Progenitor cell of endocrine pancreas (in vitro differentiated cells): Measurements from ENCODE around the gene MRPL19. TPM values are rescaled to one million over a fixed set of nuclear protein-coding genes. Genes with fewer than 3 reads are reported as not detected.

ENCODE experiments used
- DNase-seq: peaks from one replicate; pipeline ENCODE4 v3.0.0; 2021; ENCODE audit warnings: low spot score; ENCODE audit not compliant: unreplicated experiment
- H3K27ac Mint-ChIP-seq: 2 replicates; pipeline ENCODE4 v1.8.0; 2021; ENCODE audit warnings: mild to moderate bottlenecking, moderate library complexity, mixed read lengths
- H3K27me3 Mint-ChIP-seq: 2 replicates; pipeline ENCODE4 v1.8.0; 2021; ENCODE audit warnings: mixed read lengths
- H3K36me3 Mint-ChIP-seq: 2 replicates; pipeline ENCODE4 v1.8.0; 2022; ENCODE audit warnings: mixed read lengths; ENCODE audit not compliant: insufficient read depth
- H3K4me1 Mint-ChIP-seq: 2 replicates; pipeline ENCODE4 v1.8.0; 2021; ENCODE audit warnings: low read depth, mixed read lengths
- H3K4me3 Mint-ChIP-seq: 2 replicates; pipeline ENCODE4 v1.8.0; 2021; ENCODE audit warnings: low read depth, mild to moderate bottlenecking, moderate library complexity, mixed read lengths
- H3K9me3 Mint-ChIP-seq: 2 replicates; pipeline ENCODE4 v1.8.0; 2021; ENCODE audit warnings: low read depth, mixed read lengths
- CTCF ChIP-seq: fragments of 200-600 bp; sonication (generic); IDR thresholded peaks from one replicate; pipeline ENCODE4 v1.5.0; 2021; ENCODE audit warnings: antibody characterized with exemption, mild to moderate bottlenecking; ENCODE audit not compliant: unreplicated experiment
- total RNA-seq: library from RNA; stranded (reverse); gene quantifications from 2 replicates; pipeline ENCODE4 v1.2.1, GENCODE V29; 2021

Gene MRPL19
- total RNA-seq, 1 donor from 2014 or later = 73.1 TPM

GRCh38 chr2:75646090-75646582 is 447 bp upstream of the MRPL19 start:
- Mint-ChIP-seq H3K36me3 (peaks cover 16% of the 10 kb centered on the region), H3K9me3 (no peaks in the 10 kb centered on the region), H3K27me3 (no peaks in the 10 kb centered on the region), H3K4me1 (peaks cover 10% of the 10 kb centered on the region), H3K4me3 (peak overlapping the region; percentile 94), H3K27ac (peak overlapping the region; percentile 97)
- no peak for DNase-seq
- TF ChIP-seq CTCF = no peak

DNA sequence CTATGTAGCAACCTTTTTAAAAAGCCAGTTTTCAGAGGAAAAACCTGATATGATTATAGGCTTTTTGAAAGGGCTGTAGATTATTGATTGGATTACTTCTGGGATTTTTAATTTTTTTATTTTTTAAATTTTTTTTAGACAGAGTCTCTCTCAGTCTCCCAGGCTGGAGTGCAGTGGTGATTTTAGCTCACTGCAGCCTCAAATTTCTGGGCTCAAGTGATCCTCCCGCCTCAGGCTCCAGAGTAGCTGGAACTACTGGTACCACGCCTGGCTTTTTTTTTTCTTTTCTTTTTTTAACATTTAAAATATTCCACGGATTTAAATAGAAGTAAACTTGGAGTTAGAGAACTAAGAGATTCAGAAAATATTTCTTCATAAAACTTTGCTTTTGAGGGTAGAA is 1.2 kb downstream of the MRPL19 start:
- no peaks in the 10 kb centered on the region for H3K27me3 Mint-ChIP-seq
- no peak for DNase-seq
- no peak for TF ChIP-seq CTCF
- H3K4me1 Mint-ChIP-seq = peaks cover 17% of the 10 kb centered on the region
- H3K27ac Mint-ChIP-seq = peak overlapping the region; percentile 97
- H3K36me3 Mint-ChIP-seq = peaks cover 30% of the 10 kb centered on the region
- H3K9me3 Mint-ChIP-seq = peaks cover 6% of the 10 kb centered on the region
- H3K4me3 Mint-ChIP-seq = peak overlapping the region; percentile 94

GRCh38 chr2:75654012-75654411 is 7.4 kb downstream of the MRPL19 start:
- Mint-ChIP-seq H3K27me3 (no peaks in the 10 kb centered on the region), H3K9me3 (peaks cover 16% of the 10 kb centered on the region), H3K4me3 (no peak overlapping the region), H3K27ac (no peak overlapping the region), H3K4me1 (peaks cover 13% of the 10 kb centered on the region), H3K36me3 (peaks cover 72% of the 10 kb centered on the region)
- TF ChIP-seq CTCF = peak; percentile 8
- no peak for DNase-seq

DNA sequence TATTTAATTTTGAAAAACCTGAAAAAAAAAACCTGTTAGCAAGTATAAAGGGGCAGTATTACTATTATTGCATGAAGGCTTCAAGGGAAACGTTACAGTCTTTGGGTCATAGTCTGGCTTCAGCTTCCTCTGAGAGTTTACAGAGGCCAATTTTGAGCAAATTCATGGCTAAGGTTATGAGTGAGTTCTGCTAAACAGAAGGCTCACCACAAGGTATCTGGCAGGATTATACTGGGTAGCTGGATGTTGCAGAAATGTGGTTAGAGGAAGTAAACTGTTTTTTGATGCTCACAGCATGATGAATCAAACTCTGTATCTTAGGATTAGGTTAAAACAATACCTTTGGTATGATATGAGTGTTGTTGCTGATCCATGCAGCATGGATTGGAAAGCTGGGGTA is 9.3 kb downstream of the MRPL19 start:
- DNase-seq = no peak
- no peak for TF ChIP-seq CTCF
- no peaks in the 10 kb centered on the region for H3K27me3 Mint-ChIP-seq
- peaks cover 75% of the 10 kb centered on the region for H3K36me3 Mint-ChIP-seq
- peaks cover 12% of the 10 kb centered on the region for H3K4me1 Mint-ChIP-seq
- peaks cover 26% of the 10 kb centered on the region for H3K9me3 Mint-ChIP-seq
- H3K27ac Mint-ChIP-seq = no peak overlapping the region
- no peak overlapping the region for H3K4me3 Mint-ChIP-seq

- Mint-ChIP-seq H3K9me3 (peaks cover 26% of the 10 kb centered on the region), H3K4me3 (no peak overlapping the region), H3K27me3 (no peaks in the 10 kb centered on the region), H3K36me3 (peaks cover 75% of the 10 kb centered on the region), H3K4me1 (peaks cover 12% of the 10 kb centered on the region), H3K27ac (no peak overlapping the region)
- no peak for TF ChIP-seq CTCF
- no peak for DNase-seq
Measured at GRCh38 chr2:75656563-75656962, 10.0 kb downstream of the MRPL19 start.
